SK-N-MC (cell line): ENCODE results near the gene ASCL1.

ENCODE experiments used
- EZH2 ChIP-seq: fragments of 200-600 bp; sonication (generic); IDR thresholded peaks from one replicate; pipeline ENCODE4 v1.6.1; 2017; ENCODE audit warnings: antibody characterized with exemption
- FOXP2 ChIP-seq: optimal IDR thresholded peaks from 2 replicates; pipeline ENCODE3; 2011; ENCODE audit warnings: mild to moderate bottlenecking, moderate library complexity; ENCODE audit not compliant: insufficient read depth; ENCODE audit errors: extremely low read length, control extremely low read depth
- POLR2AphosphoS5 ChIP-seq: IDR thresholded peaks from 2 replicates; pipeline ENCODE4 v1.6.1; 2012; ENCODE audit warnings: mild to moderate bottlenecking, low read depth, low read length, borderline replicate concordance

DNA sequence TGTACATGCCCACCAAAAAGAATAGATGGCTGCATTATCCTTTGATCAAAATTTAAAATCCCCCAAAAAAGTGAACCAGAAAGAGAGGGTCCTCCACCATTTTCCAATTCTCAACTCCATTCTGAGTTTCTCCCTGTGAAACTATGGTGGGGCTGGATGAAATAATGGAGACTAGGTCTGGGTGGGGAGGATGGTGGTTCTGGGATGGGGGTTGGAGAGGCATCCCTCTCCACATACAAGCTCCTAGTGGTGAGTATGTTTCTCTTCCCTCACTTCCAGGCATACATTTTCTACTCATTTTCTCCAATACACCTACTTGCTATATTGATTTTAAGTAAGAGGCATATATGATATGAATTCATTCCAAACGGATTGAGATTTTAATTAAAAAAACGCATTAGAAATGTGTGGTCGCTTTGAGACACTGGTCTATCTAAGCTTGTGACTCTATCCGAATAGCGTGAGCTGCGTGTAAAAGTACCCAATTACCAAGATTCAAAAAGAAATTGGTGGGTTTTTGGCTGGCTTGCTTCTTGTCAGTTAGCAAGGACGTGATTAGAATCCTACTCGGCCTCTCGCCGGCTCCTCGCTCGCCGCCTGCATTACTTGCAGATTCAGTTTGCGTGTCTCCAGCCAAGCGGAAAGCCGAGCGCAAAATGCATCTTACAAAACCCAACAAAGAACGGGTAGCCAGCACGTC, 3.4 kb downstream of the ASCL1 start:
- no peak for TF ChIP-seq FOXP2
- no peak for TF ChIP-seq POLR2AphosphoS5
- TF ChIP-seq EZH2: no peak
